ENCODE results near the gene PRKCA.
"Not testable (repeated sequence)": the region's sequence is repeated elsewhere in the genome, so short reads cannot be mapped to it uniquely, and the experiment has no call there.

Gene PRKCA

GRCh38 chr17:66313995-66314659 is 11.7 kb downstream of the PRKCA start:
- TF ChIP-seq CTCF (conservative IDR thresholded peaks at IDR 0.05; ENCODE audit: low read depth): no peak
- no peak for DNase-seq (ENCODE audit: low spot score)
- H3K27ac ChIP-seq: no peak overlapping the region
- POLR2A ChIA-PET (ENCODE audit: low non-redundant PET): no interaction called here
- CTCF ChIA-PET: no interaction called here

GRCh38 chr17:66317629-66318028 is 15.2 kb downstream of the PRKCA start:
- CTCF ChIA-PET: no interaction called here
- DNase-seq (ENCODE audit: low spot score): no peak
- POLR2A ChIA-PET (ENCODE audit: low non-redundant PET): no interaction called here
- TF ChIP-seq CTCF (conservative IDR thresholded peaks at IDR 0.05; ENCODE audit: low read depth): no peak
- H3K27ac ChIP-seq: no peak overlapping the region

- TF ChIP-seq CTCF (conservative IDR thresholded peaks at IDR 0.05; ENCODE audit: low read depth): no peak
- POLR2A ChIA-PET (ENCODE audit: low non-redundant PET): no interaction called here
These were observed 16.8 kb downstream of the PRKCA start for GRCh38 chr17:66319226-66319625.

GRCh38 chr17:66322764-66323163 is 20.4 kb downstream of the PRKCA start:
- ChIA-PET POLR2A (ENCODE audit: low non-redundant PET) (no interaction called here), CTCF (no interaction called here)
- DNase-seq (ENCODE audit: low spot score): no peak
- no peak overlapping the region for H3K27ac ChIP-seq
- no peak for TF ChIP-seq CTCF (conservative IDR thresholded peaks at IDR 0.05; ENCODE audit: low read depth)

More at GRCh38 chr17:66319226-66319625, 16.8 kb downstream of the PRKCA start:
- CTCF ChIA-PET: interaction anchor here (0.7 kb wide), 1 partner anchor 247 kb away, joined by 6 read pairs; no protein-coding TSS in a partner anchor
- H3K27ac ChIP-seq: no peak overlapping the region
- DNase-seq (ENCODE audit: low spot score): no peak

- H3K27ac ChIP-seq; DNase-seq (ENCODE audit: low spot score); POLR2A ChIA-PET (ENCODE audit: low non-redundant PET): not testable (repeated sequence)
- CTCF ChIA-PET: interaction anchor here (0.7 kb wide), 1 partner anchor 115 kb away, joined by 3 read pairs; no protein-coding TSS in a partner anchor
These were observed 22.1 kb downstream of the PRKCA start for GRCh38 chr17:66324381-66325004.

- TF ChIP-seq CTCF (conservative IDR thresholded peaks at IDR 0.05; ENCODE audit: low read depth): no peak
- ChIA-PET POLR2A (ENCODE audit: low non-redundant PET) (no interaction called here), CTCF (interaction anchor here (0.5 kb wide), 1 partner anchor 80 kb away, joined by 4 read pairs; no protein-coding TSS in a partner anchor)
- no peak overlapping the region for H3K27ac ChIP-seq
- no peak for DNase-seq (ENCODE audit: low spot score)
These were observed 24.1 kb downstream of the PRKCA start for GRCh38 chr17:66326476-66327047.

GRCh38 chr17:66330646-66331037 is 28.2 kb downstream of the PRKCA start:
- TF ChIP-seq CTCF (conservative IDR thresholded peaks at IDR 0.05; ENCODE audit: low read depth): no peak
- ChIA-PET CTCF (interaction anchor here (0.6 kb wide), 1 partner anchor 118 kb away, joined by 4 read pairs; no protein-coding TSS in a partner anchor), POLR2A (ENCODE audit: low non-redundant PET) (no interaction called here)
- no peak for DNase-seq (ENCODE audit: low spot score)
- no peak overlapping the region for H3K27ac ChIP-seq
